ENCODE data around the gene IGF2BP3.
A peak's percentile ranks its signal among the peaks of the same experiment; 100 is the strongest.

Gene IGF2BP3

GRCh38 chr7:23283086-23283485 lies 187.2 kb downstream of the IGF2BP3 start:
- H3K36me3 Mint-ChIP-seq (ENCODE audit: low read depth): no peaks in the 10 kb centered on the region
- no peak for TF ChIP-seq CTCF (IDR thresholded peaks at IDR 0.05)
- DNase-seq: no peak
- H3K4me1 Mint-ChIP-seq: no peaks in the 10 kb centered on the region
- no peak overlapping the region for H3K27ac Mint-ChIP-seq
- peaks cover 7% of the 10 kb centered on the region for H3K27me3 Mint-ChIP-seq (ENCODE audit: low read depth, poor library complexity)
- no peaks in the 10 kb centered on the region for H3K9me3 Mint-ChIP-seq
- no peak overlapping the region for H3K4me3 Mint-ChIP-seq

DNA sequence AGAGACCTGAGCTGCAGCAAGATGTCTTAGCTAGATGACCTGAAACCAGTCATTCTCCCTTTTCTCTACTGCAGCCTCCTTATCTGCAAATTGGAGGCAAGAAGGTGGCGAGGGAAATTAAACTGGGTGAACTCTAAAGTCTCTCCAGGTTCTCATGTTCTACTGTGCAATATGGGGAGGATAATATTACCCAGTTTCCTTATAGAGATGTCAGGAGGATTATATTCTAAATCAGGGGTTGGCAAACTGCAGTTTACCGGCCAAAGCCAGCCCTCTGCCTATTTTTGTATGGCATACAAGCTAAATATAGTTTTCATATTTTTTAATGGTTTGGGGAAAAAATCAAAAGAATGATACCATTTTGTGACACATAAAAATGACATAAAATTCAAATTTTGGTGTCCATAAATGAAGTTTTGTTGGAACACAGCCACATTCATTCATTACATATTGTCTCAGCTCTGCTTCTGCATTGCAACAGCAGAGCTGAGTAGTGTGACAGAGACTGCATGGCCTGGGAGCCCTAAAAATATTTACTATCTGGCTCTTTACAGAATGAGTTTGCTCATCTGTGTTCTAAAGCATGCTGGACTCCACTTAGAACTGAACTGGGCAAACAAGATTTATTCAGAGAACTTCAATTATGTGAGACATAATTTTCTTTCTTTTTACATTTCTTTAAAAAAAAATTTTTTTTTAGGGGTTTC lies 190.3 kb downstream of the IGF2BP3 start:
- H3K4me3 Mint-ChIP-seq: no peak overlapping the region
- no peak for TF ChIP-seq CTCF (IDR thresholded peaks at IDR 0.05)
- H3K4me1 Mint-ChIP-seq: no peaks in the 10 kb centered on the region
- no peaks in the 10 kb centered on the region for H3K36me3 Mint-ChIP-seq (ENCODE audit: low read depth)
- H3K27me3 Mint-ChIP-seq (ENCODE audit: low read depth, poor library complexity): peaks cover 4% of the 10 kb centered on the region
- no peak for DNase-seq
- no peak overlapping the region for H3K27ac Mint-ChIP-seq
- H3K9me3 Mint-ChIP-seq: no peaks in the 10 kb centered on the region

- Mint-ChIP-seq H3K36me3 (ENCODE audit: low read depth) (no peaks in the 10 kb centered on the region), H3K9me3 (no peaks in the 10 kb centered on the region), H3K27me3 (ENCODE audit: low read depth, poor library complexity) (peaks cover 9% of the 10 kb centered on the region), H3K4me3 (no peak overlapping the region), H3K4me1 (no peaks in the 10 kb centered on the region), H3K27ac (no peak overlapping the region)
- peak; percentile 31 for DNase-seq
- TF ChIP-seq CTCF (IDR thresholded peaks at IDR 0.05): peak; percentile 74
Measured at GRCh38 chr7:23277359-23277989, 192.8 kb downstream of the IGF2BP3 start.

GRCh38 chr7:23276947-23277346 lies 193.3 kb downstream of the IGF2BP3 start:
- H3K9me3 Mint-ChIP-seq: no peaks in the 10 kb centered on the region
- TF ChIP-seq CTCF (IDR thresholded peaks at IDR 0.05): no peak
- no peak overlapping the region for H3K27ac Mint-ChIP-seq

DNA sequence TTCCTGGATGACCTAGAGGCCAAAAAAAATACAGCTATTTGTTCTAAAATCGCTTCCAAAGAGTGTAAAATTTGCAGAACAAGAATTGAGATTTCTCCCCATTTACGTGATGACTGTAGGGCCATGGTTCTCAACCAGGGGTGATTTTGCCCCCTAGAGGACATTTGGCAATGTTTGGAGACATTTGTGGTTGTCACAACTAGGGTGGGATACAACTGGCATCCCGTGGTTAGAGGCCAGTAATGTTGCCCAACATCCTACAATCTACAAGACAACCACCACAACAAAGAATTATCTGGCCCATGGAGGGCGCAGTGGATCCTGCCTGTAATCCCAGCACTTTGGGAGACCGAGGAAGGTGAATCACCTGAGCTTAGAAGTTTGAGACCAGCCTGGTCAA lies 193.9 kb downstream of the IGF2BP3 start:
- H3K27ac Mint-ChIP-seq: no peak overlapping the region
- no peaks in the 10 kb centered on the region for H3K4me1 Mint-ChIP-seq
- H3K4me3 Mint-ChIP-seq: no peak overlapping the region
- DNase-seq: no peak
- no peaks in the 10 kb centered on the region for H3K9me3 Mint-ChIP-seq
- H3K27me3 Mint-ChIP-seq (ENCODE audit: low read depth, poor library complexity): peaks cover 17% of the 10 kb centered on the region
- TF ChIP-seq CTCF (IDR thresholded peaks at IDR 0.05): no peak
- no peaks in the 10 kb centered on the region for H3K36me3 Mint-ChIP-seq (ENCODE audit: low read depth)

More at GRCh38 chr7:23276947-23277346, 193.3 kb downstream of the IGF2BP3 start:
- Mint-ChIP-seq H3K36me3 (ENCODE audit: low read depth) (no peaks in the 10 kb centered on the region), H3K4me1 (no peaks in the 10 kb centered on the region), H3K27me3 (ENCODE audit: low read depth, poor library complexity) (peaks cover 15% of the 10 kb centered on the region), H3K4me3 (no peak overlapping the region)
- no peak for DNase-seq

DNA sequence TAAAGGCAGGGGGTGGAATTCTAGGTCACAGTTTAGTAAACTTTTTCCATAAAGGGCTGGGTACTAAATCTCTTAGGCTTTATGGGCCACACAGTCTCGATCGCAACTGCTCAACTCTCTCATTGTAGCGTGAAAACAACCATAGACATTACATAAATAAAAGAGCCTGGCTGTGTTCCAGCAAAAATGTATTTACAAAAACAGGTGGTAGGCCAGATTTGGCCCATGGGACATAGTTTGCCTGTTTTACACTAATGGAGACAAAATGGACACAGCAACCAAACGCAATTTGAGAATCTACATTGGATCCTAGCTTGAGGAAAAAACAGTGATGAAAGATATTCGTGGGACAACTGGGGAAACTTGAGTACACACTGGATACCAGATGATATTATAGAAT lies 194.4 kb downstream of the IGF2BP3 start:
- DNase-seq: no peak
- no peaks in the 10 kb centered on the region for H3K9me3 Mint-ChIP-seq
- no peak for TF ChIP-seq CTCF (IDR thresholded peaks at IDR 0.05)
- H3K36me3 Mint-ChIP-seq (ENCODE audit: low read depth): no peaks in the 10 kb centered on the region
- H3K4me1 Mint-ChIP-seq: no peaks in the 10 kb centered on the region
- H3K27ac Mint-ChIP-seq: no peak overlapping the region
- peaks cover 22% of the 10 kb centered on the region for H3K27me3 Mint-ChIP-seq (ENCODE audit: low read depth, poor library complexity)
- H3K4me3 Mint-ChIP-seq: no peak overlapping the region

All from nephron progenitor cell (in vitro differentiated cells).